Neural cell (in vitro differentiated cells): ENCODE measurements around the gene PDZRN3.

Experiments
- EP300 ChIP-seq: fragments of 450-650 bp; conservative IDR thresholded peaks from 2 replicates; pipeline ENCODE4 v1.6.1; 2014; ENCODE audit warnings: antibody characterized with exemption, mild to moderate bottlenecking, moderate library complexity; ENCODE audit not compliant: poor library complexity, severe bottlenecking
- EZH2 ChIP-seq: fragments of 200-600, 300-800 bp; shearing (Covaris generic), sonication (generic); IDR thresholded peaks from 2 replicates; pipeline ENCODE4 v1.6.1; 2014; ENCODE audit warnings: antibody characterized with exemption, low read length, borderline replicate concordance, mild to moderate bottlenecking; ENCODE audit not compliant: insufficient read depth, poor library complexity, severe bottlenecking
- MXI1 ChIP-seq: fragments of 450-650 bp; conservative IDR thresholded peaks from 2 replicates; pipeline ENCODE4 v1.6.1; 2014; ENCODE audit warnings: antibody characterized with exemption, mild to moderate bottlenecking; ENCODE audit not compliant: poor library complexity, severe bottlenecking
- POLR2AphosphoS5 ChIP-seq: IDR thresholded peaks from 2 replicates; pipeline ENCODE4 v1.6.1; 2012
- RAD21 ChIP-seq: fragments of 450-650 bp; conservative IDR thresholded peaks from 2 replicates; pipeline ENCODE4 v1.6.1; 2014; ENCODE audit warnings: antibody characterized with exemption, mild to moderate bottlenecking, moderate library complexity
- SMC3 ChIP-seq: fragments of 450-650 bp; conservative IDR thresholded peaks from 2 replicates; pipeline ENCODE4 v1.6.1; 2014; ENCODE audit warnings: antibody characterized with exemption, mild to moderate bottlenecking, moderate library complexity; ENCODE audit not compliant: poor library complexity
- TAF1 ChIP-seq: IDR thresholded peaks from 2 replicates; pipeline ENCODE4 v1.6.1; 2012; ENCODE audit warnings: low read depth
- TF ChIP-seq, protein P1 (sequence below): fragments of 450-650 bp; IDR thresholded peaks from 2 replicates; pipeline ENCODE4 v1.5.1; 2014; ENCODE audit warnings: antibody characterized with exemption, mild to moderate bottlenecking, moderate library complexity; ENCODE audit not compliant: poor library complexity, severe bottlenecking
- TF ChIP-seq, protein P2 (sequence below): IDR thresholded peaks from 2 replicates; pipeline ENCODE4 v1.6.1; 2012; ENCODE audit warnings: borderline replicate concordance

DNA sequence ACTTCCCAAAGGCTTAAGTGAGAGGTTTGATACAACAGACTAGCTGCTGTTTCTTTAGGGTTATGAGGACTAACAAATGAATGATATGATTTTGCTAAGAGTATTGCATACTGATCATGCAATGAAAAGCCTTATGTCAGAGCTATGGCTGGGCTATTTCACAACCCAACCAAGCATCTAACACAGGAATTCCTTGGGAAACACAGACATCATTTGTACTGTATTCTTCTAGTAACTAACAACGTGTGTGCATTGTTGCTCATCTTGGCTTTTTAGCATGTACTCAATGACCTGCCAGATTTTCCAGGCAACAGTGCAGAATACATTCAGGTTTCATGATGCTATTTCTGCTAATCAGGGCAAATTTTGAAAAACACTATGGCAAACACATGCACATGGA, 19.3 kb downstream of the PDZRN3 start:
- TF ChIP-seq, protein P1, sequence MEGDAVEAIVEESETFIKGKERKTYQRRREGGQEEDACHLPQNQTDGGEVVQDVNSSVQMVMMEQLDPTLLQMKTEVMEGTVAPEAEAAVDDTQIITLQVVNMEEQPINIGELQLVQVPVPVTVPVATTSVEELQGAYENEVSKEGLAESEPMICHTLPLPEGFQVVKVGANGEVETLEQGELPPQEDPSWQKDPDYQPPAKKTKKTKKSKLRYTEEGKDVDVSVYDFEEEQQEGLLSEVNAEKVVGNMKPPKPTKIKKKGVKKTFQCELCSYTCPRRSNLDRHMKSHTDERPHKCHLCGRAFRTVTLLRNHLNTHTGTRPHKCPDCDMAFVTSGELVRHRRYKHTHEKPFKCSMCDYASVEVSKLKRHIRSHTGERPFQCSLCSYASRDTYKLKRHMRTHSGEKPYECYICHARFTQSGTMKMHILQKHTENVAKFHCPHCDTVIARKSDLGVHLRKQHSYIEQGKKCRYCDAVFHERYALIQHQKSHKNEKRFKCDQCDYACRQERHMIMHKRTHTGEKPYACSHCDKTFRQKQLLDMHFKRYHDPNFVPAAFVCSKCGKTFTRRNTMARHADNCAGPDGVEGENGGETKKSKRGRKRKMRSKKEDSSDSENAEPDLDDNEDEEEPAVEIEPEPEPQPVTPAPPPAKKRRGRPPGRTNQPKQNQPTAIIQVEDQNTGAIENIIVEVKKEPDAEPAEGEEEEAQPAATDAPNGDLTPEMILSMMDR: no peak
- no peak for TF ChIP-seq EZH2
- TF ChIP-seq RAD21: no peak
- TF ChIP-seq, protein P2, sequence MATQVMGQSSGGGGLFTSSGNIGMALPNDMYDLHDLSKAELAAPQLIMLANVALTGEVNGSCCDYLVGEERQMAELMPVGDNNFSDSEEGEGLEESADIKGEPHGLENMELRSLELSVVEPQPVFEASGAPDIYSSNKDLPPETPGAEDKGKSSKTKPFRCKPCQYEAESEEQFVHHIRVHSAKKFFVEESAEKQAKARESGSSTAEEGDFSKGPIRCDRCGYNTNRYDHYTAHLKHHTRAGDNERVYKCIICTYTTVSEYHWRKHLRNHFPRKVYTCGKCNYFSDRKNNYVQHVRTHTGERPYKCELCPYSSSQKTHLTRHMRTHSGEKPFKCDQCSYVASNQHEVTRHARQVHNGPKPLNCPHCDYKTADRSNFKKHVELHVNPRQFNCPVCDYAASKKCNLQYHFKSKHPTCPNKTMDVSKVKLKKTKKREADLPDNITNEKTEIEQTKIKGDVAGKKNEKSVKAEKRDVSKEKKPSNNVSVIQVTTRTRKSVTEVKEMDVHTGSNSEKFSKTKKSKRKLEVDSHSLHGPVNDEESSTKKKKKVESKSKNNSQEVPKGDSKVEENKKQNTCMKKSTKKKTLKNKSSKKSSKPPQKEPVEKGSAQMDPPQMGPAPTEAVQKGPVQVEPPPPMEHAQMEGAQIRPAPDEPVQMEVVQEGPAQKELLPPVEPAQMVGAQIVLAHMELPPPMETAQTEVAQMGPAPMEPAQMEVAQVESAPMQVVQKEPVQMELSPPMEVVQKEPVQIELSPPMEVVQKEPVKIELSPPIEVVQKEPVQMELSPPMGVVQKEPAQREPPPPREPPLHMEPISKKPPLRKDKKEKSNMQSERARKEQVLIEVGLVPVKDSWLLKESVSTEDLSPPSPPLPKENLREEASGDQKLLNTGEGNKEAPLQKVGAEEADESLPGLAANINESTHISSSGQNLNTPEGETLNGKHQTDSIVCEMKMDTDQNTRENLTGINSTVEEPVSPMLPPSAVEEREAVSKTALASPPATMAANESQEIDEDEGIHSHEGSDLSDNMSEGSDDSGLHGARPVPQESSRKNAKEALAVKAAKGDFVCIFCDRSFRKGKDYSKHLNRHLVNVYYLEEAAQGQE: no peak
- TF ChIP-seq SMC3: no peak
- no peak for TF ChIP-seq EP300
- TF ChIP-seq POLR2AphosphoS5: no peak
- no peak for TF ChIP-seq TAF1
- TF ChIP-seq MXI1: no peak
